Duodenal mucosa (tissue), 2 donors: Measurements from ENCODE around the gene MZT2A.
"Not testable (repeated sequence)": the region's sequence is repeated elsewhere in the genome, so short reads cannot be mapped to it uniquely, and the experiment has no call there.

Experiments
- H3K27ac ChIP-seq: one replicate; pipeline ENCODE4 v1.7.0; 2013; ENCODE audit warnings: low read depth, low read length
- H3K27me3 ChIP-seq, 2 donors: one replicate each; pipeline ENCODE4 v1.7.0; 2013; ENCODE audit warnings: low read length in 2 of 2, control low read depth in 1 of 2; ENCODE audit not compliant: insufficient read depth in 2 of 2, control insufficient read depth in 1 of 2
- H3K36me3 ChIP-seq, 2 donors: one replicate each; pipeline ENCODE4 v1.7.0; 2013; ENCODE audit warnings: low read length in 2 of 2, control low read depth in 1 of 2; ENCODE audit not compliant: insufficient read depth in 2 of 2, control insufficient read depth in 1 of 2
- H3K4me1 ChIP-seq, 2 donors: one replicate each; pipeline ENCODE4 v1.7.0; 2013; ENCODE audit warnings: low read length in 2 of 2, control low read depth in 1 of 2; ENCODE audit not compliant: insufficient read depth in 2 of 2, control insufficient read depth in 1 of 2
- H3K4me3 ChIP-seq, 2 donors: one replicate each; pipeline ENCODE4 v1.7.0; 2013; ENCODE audit warnings: low read length in 2 of 2, low read depth in 1 of 2
- H3K9ac ChIP-seq, 2 donors: one replicate each; pipeline ENCODE4 v1.7.0; 2013; ENCODE audit warnings: low read length in 2 of 2, low read depth in 1 of 2
- H3K9me3 ChIP-seq, 2 donors: one replicate each; pipeline ENCODE4 v1.7.0; 2013; ENCODE audit warnings: low read length in 2 of 2, control low read depth in 1 of 2; ENCODE audit not compliant: control insufficient read depth in 1 of 2

The MZT2A gene

GRCh38 chr2:131531547-131532185 lies 39.5 kb upstream of the MZT2A start:
- not testable (repeated sequence) for H3K4me3 ChIP-seq, H3K4me1 ChIP-seq, H3K27ac ChIP-seq, H3K9ac ChIP-seq, H3K27me3 ChIP-seq, H3K9me3 ChIP-seq, H3K36me3 ChIP-seq

- H3K27ac ChIP-seq = not testable (repeated sequence)
These were observed 38.6 kb upstream of the MZT2A start for GRCh38 chr2:131530626-131531344.

GRCh38 chr2:131529864-131530445 lies 37.8 kb upstream of the MZT2A start:
- not testable (repeated sequence) for H3K4me3 ChIP-seq, H3K9me3 ChIP-seq, H3K4me1 ChIP-seq, H3K36me3 ChIP-seq, H3K27ac ChIP-seq, H3K27me3 ChIP-seq, H3K9ac ChIP-seq

More at GRCh38 chr2:131530626-131531344, 38.6 kb upstream of the MZT2A start:
- not testable (repeated sequence) for H3K4me1 ChIP-seq, H3K9me3 ChIP-seq, H3K27me3 ChIP-seq, H3K36me3 ChIP-seq, H3K9ac ChIP-seq, H3K4me3 ChIP-seq

GRCh38 chr2:131528981-131529863 lies 37.0 kb upstream of the MZT2A start:
- not testable (repeated sequence) for H3K27ac ChIP-seq, H3K4me1 ChIP-seq, H3K9me3 ChIP-seq, H3K4me3 ChIP-seq, H3K36me3 ChIP-seq, H3K27me3 ChIP-seq, H3K9ac ChIP-seq

GRCh38 chr2:131527131-131528001 lies 35.2 kb upstream of the MZT2A start, which contains the start of gene CCDC74A:
CCDC74A (plus strand) TSS chr2:131527888; CDS start chr2:131527971, 83 bp downstream.
- H3K27me3 ChIP-seq, H3K36me3 ChIP-seq, H3K9ac ChIP-seq, H3K4me1 ChIP-seq, H3K27ac ChIP-seq, H3K9me3 ChIP-seq: not testable (repeated sequence)
- H3K4me3 ChIP-seq = peak within 1 kb of the TSS in 1 of 2 donors; percentile 36

GRCh38 chr2:131525256-131525655 lies 33.1 kb upstream of the MZT2A start:
- H3K27me3 ChIP-seq, H3K9me3 ChIP-seq, H3K9ac ChIP-seq, H3K36me3 ChIP-seq, H3K4me3 ChIP-seq, H3K4me1 ChIP-seq, H3K27ac ChIP-seq: not testable (repeated sequence)

GRCh38 chr2:131521961-131522781 lies 30.0 kb upstream of the MZT2A start:
- H3K4me1 ChIP-seq = no peaks in the 10 kb centered on the region
- H3K9ac ChIP-seq = no peak overlapping the region
- no peak overlapping the region for H3K4me3 ChIP-seq
- H3K27ac ChIP-seq = no peak overlapping the region
- H3K36me3 ChIP-seq = peaks cover 0 to 22% of the 10 kb centered on the region in 2 donors
- H3K27me3 ChIP-seq = no peaks in the 10 kb centered on the region
- no peaks in the 10 kb centered on the region for H3K9me3 ChIP-seq

GRCh38 chr2:131521524-131521923 lies 29.3 kb upstream of the MZT2A start:
- H3K9me3 ChIP-seq, H3K27me3 ChIP-seq, H3K27ac ChIP-seq, H3K9ac ChIP-seq, H3K4me3 ChIP-seq, H3K4me1 ChIP-seq: not testable (repeated sequence)
- H3K36me3 ChIP-seq = peaks cover 0 to 22% of the 10 kb centered on the region in 2 donors

GRCh38 chr2:131520526-131520925 lies 28.3 kb upstream of the MZT2A start:
- peaks cover 0 to 22% of the 10 kb centered on the region in 2 donors for H3K36me3 ChIP-seq
- no peaks in the 10 kb centered on the region for H3K27me3 ChIP-seq
- H3K4me1 ChIP-seq = no peaks in the 10 kb centered on the region
- H3K4me3 ChIP-seq = no peak overlapping the region
- no peak overlapping the region for H3K27ac ChIP-seq
- no peaks in the 10 kb centered on the region for H3K9me3 ChIP-seq
- no peak overlapping the region for H3K9ac ChIP-seq
